ENCODE results near the gene HACE1. TPM values are rescaled to one million over a fixed set of nuclear protein-coding genes. Genes with fewer than 3 reads are reported as not detected.

The HACE1 gene
- total and polyA plus RNA-seq, 5 donors from 2014 or later = 4.2 to 13.9 (median 5.1) TPM

- Histone ChIP-seq H3K4me3 (ENCODE audit: low read depth, low read length) (no peak overlapping the region), H3K36me3 (ENCODE audit: control insufficient read depth, insufficient read depth, low read length) (peaks cover 4% of the 10 kb centered on the region), H3K27ac (ENCODE audit: insufficient read depth, low read length, poor library complexity, severe bottlenecking) (no peak overlapping the region), H3K9me3 (ENCODE audit: control insufficient read depth in 2 of 2, low read length in 2 of 2) (no peaks in the 10 kb centered on the region), H3K4me1 (ENCODE audit: control insufficient read depth, insufficient read depth, low read length, poor library complexity, severe bottlenecking) (no peaks in the 10 kb centered on the region), H3K27me3 (ENCODE audit: control insufficient read depth, insufficient read depth, low read length) (no peaks in the 10 kb centered on the region)
- H3K9me3 Mint-ChIP-seq = no peaks in the 10 kb centered on the region
- DNase-seq (no peak), ATAC-seq (ENCODE audit: low read depth in 2 of 2) (no peak)
- no peaks in the 10 kb centered on the region for H3K27me3 Mint-ChIP-seq
- H3K4me3 Mint-ChIP-seq = no peak overlapping the region
- no peak overlapping the region for H3K27ac Mint-ChIP-seq
- peaks cover 0 to 5% (median 0%) of the 10 kb centered on the region in 4 donors for H3K4me1 Mint-ChIP-seq
- peaks cover 14% of the 10 kb centered on the region for H3K36me3 Mint-ChIP-seq
Observed at GRCh38 chr6:104795363-104795762, 64.4 kb downstream of the HACE1 start.

GRCh38 chr6:104789770-104790190, 69.9 kb downstream of the HACE1 start:
- Mint-ChIP-seq H3K4me1 (peaks cover 27 to 32% (median 29%) of the 10 kb centered on the region in 4 donors), H3K27ac (peak overlapping the region; percentile 42 to 76 (median 61)), H3K27me3 (no peaks in the 10 kb centered on the region), H3K9me3 (no peaks in the 10 kb centered on the region), H3K4me3 (peak overlapping the region in 3 of 4 donors; percentile 17 to 53 (median 45)), H3K36me3 (peaks cover 24% of the 10 kb centered on the region)
- Histone ChIP-seq H3K27me3 (ENCODE audit: control insufficient read depth, insufficient read depth, low read length) (no peaks in the 10 kb centered on the region), H3K27ac (ENCODE audit: insufficient read depth, low read length, poor library complexity, severe bottlenecking) (no peak overlapping the region), H3K4me1 (ENCODE audit: control insufficient read depth, insufficient read depth, low read length, poor library complexity, severe bottlenecking) (peaks cover 14% of the 10 kb centered on the region), H3K36me3 (ENCODE audit: control insufficient read depth, insufficient read depth, low read length) (peaks cover 2% of the 10 kb centered on the region), H3K9me3 (ENCODE audit: control insufficient read depth in 2 of 2, low read length in 2 of 2) (no peaks in the 10 kb centered on the region), H3K4me3 (ENCODE audit: low read depth, low read length) (peak overlapping the region; percentile 58)
- peak; percentile 87 to 95 for ATAC-seq (ENCODE audit: low read depth in 2 of 2)
- DNase-seq = peak in 2 of 3 donors; percentile 66 to 78

GRCh38 chr6:104788400-104788799, 71.3 kb downstream of the HACE1 start:
- Histone ChIP-seq H3K4me3 (ENCODE audit: low read depth, low read length) (peak overlapping the region; percentile 22), H3K36me3 (ENCODE audit: control insufficient read depth, insufficient read depth, low read length) (peaks cover 5% of the 10 kb centered on the region), H3K4me1 (ENCODE audit: control insufficient read depth, insufficient read depth, low read length, poor library complexity, severe bottlenecking) (peaks cover 14% of the 10 kb centered on the region), H3K27me3 (ENCODE audit: control insufficient read depth, insufficient read depth, low read length) (no peaks in the 10 kb centered on the region), H3K9me3 (ENCODE audit: control insufficient read depth in 2 of 2, low read length in 2 of 2) (no peaks in the 10 kb centered on the region), H3K27ac (ENCODE audit: insufficient read depth, low read length, poor library complexity, severe bottlenecking) (peak overlapping the region; percentile 54)
- Mint-ChIP-seq H3K9me3 (no peaks in the 10 kb centered on the region), H3K36me3 (peaks cover 28% of the 10 kb centered on the region), H3K4me3 (peak overlapping the region in 2 of 4 donors; percentile 0 to 10), H3K4me1 (peaks cover 27 to 31% (median 30%) of the 10 kb centered on the region in 4 donors), H3K27ac (peak overlapping the region; percentile 31 to 89 (median 49)), H3K27me3 (no peaks in the 10 kb centered on the region)
- ATAC-seq (ENCODE audit: low read depth in 2 of 2) = peak in 1 of 2 donors; percentile 18
- peak in 2 of 3 donors; percentile 40 to 42 for DNase-seq

DNA sequence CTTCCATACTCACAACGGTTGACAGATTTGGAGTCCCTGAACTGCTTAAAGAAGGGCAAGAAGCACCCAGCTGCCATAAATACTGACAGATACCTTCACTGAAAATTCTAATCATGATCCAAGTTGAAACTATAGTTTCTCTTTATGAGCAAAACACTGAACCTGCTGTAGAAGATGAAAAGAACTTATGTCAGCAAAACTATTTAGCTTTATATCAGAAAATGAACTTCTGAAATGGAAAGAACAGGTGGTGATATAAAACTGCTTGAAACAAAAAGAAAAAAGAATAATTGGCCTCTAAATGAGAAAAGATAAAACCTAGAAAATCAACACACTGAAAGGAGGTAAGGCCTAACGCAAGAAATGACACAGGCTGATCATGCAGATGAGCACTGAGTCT, 72.4 kb downstream of the HACE1 start:
- Mint-ChIP-seq H3K9me3 (no peaks in the 10 kb centered on the region), H3K27ac (peak overlapping the region; percentile 20 to 79 (median 25)), H3K36me3 (peaks cover 32% of the 10 kb centered on the region), H3K4me3 (peak overlapping the region in 3 of 4 donors; percentile 5 to 12 (median 8)), H3K27me3 (no peaks in the 10 kb centered on the region), H3K4me1 (peaks cover 27 to 30% (median 28%) of the 10 kb centered on the region in 4 donors)
- DNase-seq (peak in 1 of 3 donors; percentile 11), ATAC-seq (ENCODE audit: low read depth in 2 of 2) (no peak)
- Histone ChIP-seq H3K9me3 (ENCODE audit: control insufficient read depth in 2 of 2, low read length in 2 of 2) (no peaks in the 10 kb centered on the region), H3K4me1 (ENCODE audit: control insufficient read depth, insufficient read depth, low read length, poor library complexity, severe bottlenecking) (peaks cover 14% of the 10 kb centered on the region), H3K27ac (ENCODE audit: insufficient read depth, low read length, poor library complexity, severe bottlenecking) (no peak overlapping the region), H3K36me3 (ENCODE audit: control insufficient read depth, insufficient read depth, low read length) (peaks cover 6% of the 10 kb centered on the region), H3K27me3 (ENCODE audit: control insufficient read depth, insufficient read depth, low read length) (no peaks in the 10 kb centered on the region), H3K4me3 (ENCODE audit: low read depth, low read length) (peak overlapping the region; percentile 0)

DNA sequence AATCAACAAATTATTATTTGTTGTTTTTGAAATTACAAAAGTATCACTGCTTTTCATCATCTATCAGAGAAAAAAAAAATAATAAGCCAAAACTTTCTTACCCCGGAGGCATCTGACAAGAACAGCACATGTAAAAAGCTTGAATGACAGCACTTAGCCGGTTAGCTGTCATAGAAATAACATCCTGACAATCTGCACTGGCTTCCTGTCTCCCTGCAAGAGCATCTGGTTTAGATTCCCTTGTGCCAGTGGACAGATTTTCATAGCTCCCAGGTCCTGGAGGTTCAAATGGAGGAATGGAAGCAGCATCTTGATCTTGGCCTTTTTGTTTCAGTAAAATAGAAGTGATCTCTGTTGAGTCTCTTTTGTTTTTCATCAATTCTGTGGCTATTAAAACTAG, 74.8 kb downstream of the HACE1 start:
- Mint-ChIP-seq H3K36me3 (peaks cover 41% of the 10 kb centered on the region), H3K4me1 (peaks cover 22 to 31% (median 27%) of the 10 kb centered on the region in 4 donors), H3K9me3 (no peaks in the 10 kb centered on the region), H3K27ac (peak overlapping the region in 1 of 3 donors; percentile 76), H3K4me3 (no peak overlapping the region), H3K27me3 (no peaks in the 10 kb centered on the region)
- ATAC-seq (ENCODE audit: low read depth in 2 of 2) (no peak), DNase-seq (peak in 1 of 3 donors; percentile 14)
- H3K27ac ChIP-seq (ENCODE audit: insufficient read depth, low read length, poor library complexity, severe bottlenecking) = no peak overlapping the region
- no peaks in the 10 kb centered on the region for H3K27me3 ChIP-seq (ENCODE audit: control insufficient read depth, insufficient read depth, low read length)
- peaks cover 6% of the 10 kb centered on the region for H3K36me3 ChIP-seq (ENCODE audit: control insufficient read depth, insufficient read depth, low read length)
- H3K4me3 ChIP-seq (ENCODE audit: low read depth, low read length) = no peak overlapping the region
- no peaks in the 10 kb centered on the region for H3K9me3 ChIP-seq (ENCODE audit: control insufficient read depth in 2 of 2, low read length in 2 of 2)
- H3K4me1 ChIP-seq (ENCODE audit: control insufficient read depth, insufficient read depth, low read length, poor library complexity, severe bottlenecking) = peaks cover 14% of the 10 kb centered on the region

DNA sequence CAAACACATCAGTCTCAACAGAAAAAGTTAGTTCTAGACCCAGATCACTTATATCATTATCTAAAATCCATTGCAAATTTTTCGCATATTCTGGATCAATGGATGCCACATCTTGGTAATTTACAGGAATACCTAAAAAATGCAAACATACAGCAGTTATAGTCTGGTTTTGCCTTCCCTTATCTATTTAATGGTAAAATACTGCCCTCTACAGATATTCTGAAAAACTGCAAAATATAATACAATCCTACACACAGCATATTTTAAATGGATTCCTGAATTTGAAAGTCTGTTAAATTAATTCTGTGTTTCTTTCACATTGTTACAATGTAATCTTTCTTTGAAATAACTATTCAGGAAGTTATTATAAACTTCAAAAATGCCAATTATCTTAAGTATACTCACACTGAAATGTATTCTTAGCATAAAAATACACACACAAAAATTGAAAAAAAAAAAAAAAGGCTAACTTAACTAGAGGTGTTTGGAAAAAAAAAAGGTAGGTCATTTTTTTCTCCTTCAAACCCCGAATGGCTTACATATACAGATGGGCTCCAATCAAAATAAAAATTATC, 88.4 kb downstream of the HACE1 start:
- Histone ChIP-seq H3K27ac (ENCODE audit: insufficient read depth, low read length, poor library complexity, severe bottlenecking) (no peak overlapping the region), H3K4me3 (ENCODE audit: low read depth, low read length) (no peak overlapping the region), H3K36me3 (ENCODE audit: control insufficient read depth, insufficient read depth, low read length) (no peaks in the 10 kb centered on the region), H3K27me3 (ENCODE audit: control insufficient read depth, insufficient read depth, low read length) (no peaks in the 10 kb centered on the region), H3K4me1 (ENCODE audit: control insufficient read depth, insufficient read depth, low read length, poor library complexity, severe bottlenecking) (no peaks in the 10 kb centered on the region), H3K9me3 (ENCODE audit: control insufficient read depth in 2 of 2, low read length in 2 of 2) (no peaks in the 10 kb centered on the region)
- peaks cover 3% of the 10 kb centered on the region for H3K36me3 Mint-ChIP-seq
- no peaks in the 10 kb centered on the region for H3K9me3 Mint-ChIP-seq
- H3K27ac Mint-ChIP-seq = peak overlapping the region in 1 of 3 donors; percentile 58
- no peak overlapping the region for H3K4me3 Mint-ChIP-seq
- ATAC-seq (ENCODE audit: low read depth in 2 of 2) (no peak), DNase-seq (peak in 2 of 3 donors; percentile 28 to 36)
- no peaks in the 10 kb centered on the region for H3K27me3 Mint-ChIP-seq
- H3K4me1 Mint-ChIP-seq = peaks cover 0 to 5% (median 4%) of the 10 kb centered on the region in 4 donors

GRCh38 chr6:104768906-104769305, 90.8 kb downstream of the HACE1 start:
- H3K4me1 ChIP-seq (ENCODE audit: control insufficient read depth, insufficient read depth, low read length, poor library complexity, severe bottlenecking) = no peaks in the 10 kb centered on the region
- H3K9me3 ChIP-seq (ENCODE audit: control insufficient read depth in 2 of 2, low read length in 2 of 2) = no peaks in the 10 kb centered on the region
- Mint-ChIP-seq H3K27ac (no peak overlapping the region), H3K9me3 (no peaks in the 10 kb centered on the region), H3K4me3 (no peak overlapping the region), H3K4me1 (peaks cover 0 to 8% (median 5%) of the 10 kb centered on the region in 4 donors), H3K27me3 (no peaks in the 10 kb centered on the region), H3K36me3 (peaks cover 15% of the 10 kb centered on the region)
- DNase-seq (no peak), ATAC-seq (ENCODE audit: low read depth in 2 of 2) (no peak)
- H3K27me3 ChIP-seq (ENCODE audit: control insufficient read depth, insufficient read depth, low read length) = no peaks in the 10 kb centered on the region
- H3K4me3 ChIP-seq (ENCODE audit: low read depth, low read length) = no peak overlapping the region
- H3K27ac ChIP-seq (ENCODE audit: insufficient read depth, low read length, poor library complexity, severe bottlenecking) = no peak overlapping the region
- peaks cover 4% of the 10 kb centered on the region for H3K36me3 ChIP-seq (ENCODE audit: control insufficient read depth, insufficient read depth, low read length)

DNA sequence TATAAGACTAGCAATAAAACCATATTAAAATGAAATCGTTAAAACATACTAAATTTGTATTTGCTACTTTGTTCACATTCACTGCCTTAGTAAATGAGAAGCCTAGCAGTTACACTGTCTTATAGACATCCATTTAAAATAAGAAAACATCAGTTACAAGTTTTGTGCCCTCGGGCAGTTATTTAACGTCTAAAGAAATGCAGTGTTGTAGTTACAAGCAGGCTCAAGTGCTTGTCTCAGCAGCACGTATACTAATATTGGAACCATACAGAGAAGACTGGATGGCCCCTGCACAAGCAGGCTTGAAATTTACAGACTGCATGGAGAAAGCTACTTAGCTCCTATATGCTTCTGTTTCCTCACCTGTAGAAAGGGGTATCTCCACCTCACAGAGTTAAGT, 93.1 kb downstream of the HACE1 start:
- H3K36me3 ChIP-seq (ENCODE audit: control insufficient read depth, insufficient read depth, low read length) = peaks cover 4% of the 10 kb centered on the region
- DNase-seq (no peak), ATAC-seq (ENCODE audit: low read depth in 2 of 2) (no peak)
- Mint-ChIP-seq H3K27ac (no peak overlapping the region), H3K27me3 (no peaks in the 10 kb centered on the region), H3K36me3 (peaks cover 23% of the 10 kb centered on the region), H3K4me1 (peaks cover 0 to 8% (median 5%) of the 10 kb centered on the region in 4 donors), H3K4me3 (no peak overlapping the region), H3K9me3 (peaks cover 0 to 4% (median 0%) of the 10 kb centered on the region in 7 donors)
- no peaks in the 10 kb centered on the region for H3K9me3 ChIP-seq (ENCODE audit: control insufficient read depth in 2 of 2, low read length in 2 of 2)
- no peaks in the 10 kb centered on the region for H3K4me1 ChIP-seq (ENCODE audit: control insufficient read depth, insufficient read depth, low read length, poor library complexity, severe bottlenecking)
- no peak overlapping the region for H3K27ac ChIP-seq (ENCODE audit: insufficient read depth, low read length, poor library complexity, severe bottlenecking)
- no peaks in the 10 kb centered on the region for H3K27me3 ChIP-seq (ENCODE audit: control insufficient read depth, insufficient read depth, low read length)
- no peak overlapping the region for H3K4me3 ChIP-seq (ENCODE audit: low read depth, low read length)

Measured in CD4-positive, CD25-positive, alpha-beta regulatory T cell (primary cell).